ENCODE measurements around the gene OLIG1.

Gene OLIG1

GRCh38 chr21:33042812-33043211, 27.1 kb upstream of the OLIG1 start:
- Histone ChIP-seq H3K9ac (ENCODE audit: low read length in 2 of 2) (no peak overlapping the region), H3K27ac (ENCODE audit: low read length) (no peak overlapping the region), H3K4me1 (ENCODE audit: control insufficient read depth, insufficient read depth, low read length) (no peaks in the 10 kb centered on the region), H3K9me3 (ENCODE audit: control insufficient read depth in 2 of 2, low read length in 2 of 2) (no peaks in the 10 kb centered on the region), H3K27me3 (ENCODE audit: control insufficient read depth in 1 of 2, insufficient read depth in 2 of 2, low read length in 2 of 2) (peaks cover 14 to 22% of the 10 kb centered on the region in 2 donors), H3K4me3 (ENCODE audit: low read length in 2 of 2) (no peak overlapping the region), H3K36me3 (ENCODE audit: control insufficient read depth in 2 of 2, insufficient read depth in 2 of 2, low read length in 2 of 2) (no peaks in the 10 kb centered on the region)

DNA sequence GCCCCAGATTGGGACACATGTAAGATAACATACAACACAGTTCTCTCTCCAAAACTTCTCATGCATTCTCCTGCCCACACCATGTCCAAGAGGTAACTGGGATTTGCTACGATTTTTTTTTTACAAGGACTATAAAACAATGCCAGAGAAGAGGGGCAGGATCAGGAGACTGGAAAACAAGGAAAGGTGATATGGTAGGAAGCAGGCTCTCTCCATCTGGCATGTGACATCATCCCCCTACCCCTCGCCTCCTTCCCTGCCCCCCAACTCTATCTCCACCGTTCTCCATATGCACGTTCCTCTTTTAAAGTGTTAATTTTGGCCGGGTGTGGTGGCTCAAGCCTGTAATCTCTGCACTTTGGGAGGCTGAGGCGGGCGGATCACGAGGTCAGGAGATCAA, 23.5 kb upstream of the OLIG1 start:
- Histone ChIP-seq H3K36me3 (ENCODE audit: control insufficient read depth in 2 of 2, insufficient read depth in 2 of 2, low read length in 2 of 2) (no peaks in the 10 kb centered on the region), H3K27ac (ENCODE audit: low read length) (no peak overlapping the region), H3K4me1 (ENCODE audit: control insufficient read depth, insufficient read depth, low read length) (no peaks in the 10 kb centered on the region), H3K9me3 (ENCODE audit: control insufficient read depth in 2 of 2, low read length in 2 of 2) (no peaks in the 10 kb centered on the region), H3K4me3 (ENCODE audit: low read length in 2 of 2) (no peak overlapping the region), H3K27me3 (ENCODE audit: control insufficient read depth in 1 of 2, insufficient read depth in 2 of 2, low read length in 2 of 2) (peaks cover 8 to 21% of the 10 kb centered on the region in 2 donors), H3K9ac (ENCODE audit: low read length in 2 of 2) (no peak overlapping the region)

GRCh38 chr21:33047231-33047630, 22.7 kb upstream of the OLIG1 start:
- Histone ChIP-seq H3K9ac (ENCODE audit: low read length in 2 of 2) (no peak overlapping the region), H3K36me3 (ENCODE audit: control insufficient read depth in 2 of 2, insufficient read depth in 2 of 2, low read length in 2 of 2) (no peaks in the 10 kb centered on the region), H3K27ac (ENCODE audit: low read length) (no peak overlapping the region), H3K9me3 (ENCODE audit: control insufficient read depth in 2 of 2, low read length in 2 of 2) (no peaks in the 10 kb centered on the region), H3K4me3 (ENCODE audit: low read length in 2 of 2) (no peak overlapping the region), H3K4me1 (ENCODE audit: control insufficient read depth, insufficient read depth, low read length) (no peaks in the 10 kb centered on the region), H3K27me3 (ENCODE audit: control insufficient read depth in 1 of 2, insufficient read depth in 2 of 2, low read length in 2 of 2) (peaks cover 6 to 18% of the 10 kb centered on the region in 2 donors)

DNA sequence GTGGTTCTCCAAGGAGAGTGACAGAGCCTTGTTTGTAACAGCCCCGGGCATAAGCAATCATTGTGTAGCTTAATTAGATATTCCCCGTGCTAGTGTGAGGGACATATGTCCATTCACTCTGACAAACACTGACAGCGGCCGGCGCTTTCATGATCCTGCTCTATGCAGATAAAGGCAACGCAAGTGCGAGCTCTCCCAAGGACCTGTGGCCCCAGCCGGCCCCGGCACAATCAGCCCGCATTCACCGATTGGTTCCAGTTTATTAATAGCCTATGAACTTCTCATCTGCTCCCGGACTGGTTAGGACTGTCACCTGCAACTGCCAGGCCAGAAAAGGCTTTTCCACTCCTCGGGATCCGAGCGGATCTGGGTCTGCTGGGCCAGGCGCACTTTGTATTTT, 18.0 kb upstream of the OLIG1 start:
- no peak overlapping the region for H3K9ac ChIP-seq (ENCODE audit: low read length in 2 of 2)
- H3K4me3 ChIP-seq (ENCODE audit: low read length in 2 of 2): no peak overlapping the region
- no peaks in the 10 kb centered on the region for H3K9me3 ChIP-seq (ENCODE audit: control insufficient read depth in 2 of 2, low read length in 2 of 2)
- peaks cover 4 to 20% of the 10 kb centered on the region in 2 donors for H3K27me3 ChIP-seq (ENCODE audit: control insufficient read depth in 1 of 2, insufficient read depth in 2 of 2, low read length in 2 of 2)
- no peaks in the 10 kb centered on the region for H3K4me1 ChIP-seq (ENCODE audit: control insufficient read depth, insufficient read depth, low read length)
- no peak overlapping the region for H3K27ac ChIP-seq (ENCODE audit: low read length)
- no peaks in the 10 kb centered on the region for H3K36me3 ChIP-seq (ENCODE audit: control insufficient read depth in 2 of 2, insufficient read depth in 2 of 2, low read length in 2 of 2)

GRCh38 chr21:33053951-33054350, 16.0 kb upstream of the OLIG1 start:
- Histone ChIP-seq H3K4me1 (ENCODE audit: control insufficient read depth, insufficient read depth, low read length) (no peaks in the 10 kb centered on the region), H3K27me3 (ENCODE audit: control insufficient read depth in 1 of 2, insufficient read depth in 2 of 2, low read length in 2 of 2) (peaks cover 0 to 11% of the 10 kb centered on the region in 2 donors), H3K4me3 (ENCODE audit: low read length in 2 of 2) (no peak overlapping the region), H3K36me3 (ENCODE audit: control insufficient read depth in 2 of 2, insufficient read depth in 2 of 2, low read length in 2 of 2) (no peaks in the 10 kb centered on the region), H3K9ac (ENCODE audit: low read length in 2 of 2) (no peak overlapping the region), H3K9me3 (ENCODE audit: control insufficient read depth in 2 of 2, low read length in 2 of 2) (no peaks in the 10 kb centered on the region), H3K27ac (ENCODE audit: low read length) (no peak overlapping the region)

- H3K4me3 ChIP-seq (ENCODE audit: low read length in 2 of 2): no peak overlapping the region
- H3K27ac ChIP-seq (ENCODE audit: low read length): no peak overlapping the region
- H3K9ac ChIP-seq (ENCODE audit: low read length in 2 of 2): no peak overlapping the region
- no peaks in the 10 kb centered on the region for H3K9me3 ChIP-seq (ENCODE audit: control insufficient read depth in 2 of 2, low read length in 2 of 2)
- peaks cover 3 to 17% of the 10 kb centered on the region in 2 donors for H3K27me3 ChIP-seq (ENCODE audit: control insufficient read depth in 1 of 2, insufficient read depth in 2 of 2, low read length in 2 of 2)
- H3K4me1 ChIP-seq (ENCODE audit: control insufficient read depth, insufficient read depth, low read length): no peaks in the 10 kb centered on the region
- H3K36me3 ChIP-seq (ENCODE audit: control insufficient read depth in 2 of 2, insufficient read depth in 2 of 2, low read length in 2 of 2): no peaks in the 10 kb centered on the region
Measured at GRCh38 chr21:33055991-33056390, 13.9 kb upstream of the OLIG1 start.

DNA sequence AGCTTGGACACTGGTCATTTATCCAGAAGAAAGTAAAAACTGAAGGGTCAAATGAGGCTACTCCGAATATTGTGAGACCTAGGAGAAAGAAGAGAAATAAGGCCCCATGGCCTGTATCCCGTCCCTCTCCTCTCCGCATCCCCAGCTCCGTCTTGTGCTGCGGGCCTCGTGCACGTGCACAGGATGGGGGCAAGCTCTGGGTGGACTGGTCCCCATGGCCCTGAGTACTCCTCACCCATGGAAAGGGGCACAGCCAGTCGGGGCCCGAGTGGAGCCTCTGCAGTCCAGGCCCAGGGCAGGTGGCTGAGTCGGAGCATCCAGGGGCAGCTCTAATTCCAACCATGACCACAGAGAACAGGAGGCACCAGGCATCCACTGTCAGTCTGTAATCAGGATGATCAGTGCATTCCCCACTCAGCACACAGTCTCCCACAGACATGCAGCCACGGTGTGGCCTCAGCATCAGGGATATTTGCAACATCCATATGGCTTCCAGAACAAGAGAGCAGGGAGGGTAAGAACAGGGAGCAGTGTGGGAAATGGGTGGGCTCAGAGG, 12.5 kb upstream of the OLIG1 start:
- H3K4me3 ChIP-seq (ENCODE audit: low read length in 2 of 2): no peak overlapping the region
- no peaks in the 10 kb centered on the region for H3K36me3 ChIP-seq (ENCODE audit: control insufficient read depth in 2 of 2, insufficient read depth in 2 of 2, low read length in 2 of 2)
- H3K4me1 ChIP-seq (ENCODE audit: control insufficient read depth, insufficient read depth, low read length): no peaks in the 10 kb centered on the region
- H3K27ac ChIP-seq (ENCODE audit: low read length): no peak overlapping the region
- H3K9me3 ChIP-seq (ENCODE audit: control insufficient read depth in 2 of 2, low read length in 2 of 2): no peaks in the 10 kb centered on the region
- H3K9ac ChIP-seq (ENCODE audit: low read length in 2 of 2): no peak overlapping the region
- peaks cover 8 to 20% of the 10 kb centered on the region in 2 donors for H3K27me3 ChIP-seq (ENCODE audit: control insufficient read depth in 1 of 2, insufficient read depth in 2 of 2, low read length in 2 of 2)

GRCh38 chr21:33058527-33058926, 11.4 kb upstream of the OLIG1 start:
- H3K9ac ChIP-seq (ENCODE audit: low read length in 2 of 2): no peak overlapping the region

DNA sequence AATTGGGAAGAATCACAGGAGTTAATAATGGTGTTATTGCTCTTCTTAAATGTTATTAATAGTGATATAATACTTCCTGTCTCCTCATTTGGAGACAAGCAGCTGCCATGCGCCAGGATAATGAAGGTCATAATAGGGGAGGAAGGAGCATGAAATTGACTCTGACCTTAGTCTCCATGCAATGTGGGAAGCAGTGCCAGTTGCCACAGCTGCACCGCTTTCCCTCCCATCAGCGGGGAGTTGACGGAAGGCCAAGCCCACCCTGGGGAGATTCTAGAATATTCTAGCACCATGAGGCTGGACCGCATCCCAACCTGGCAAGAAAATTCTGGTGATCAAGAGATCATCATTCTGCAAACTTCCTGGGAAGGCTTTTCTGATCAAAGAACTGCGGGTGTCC, 11.0 kb upstream of the OLIG1 start:
- H3K4me3 ChIP-seq (ENCODE audit: low read length in 2 of 2): no peak overlapping the region
- H3K36me3 ChIP-seq (ENCODE audit: control insufficient read depth in 2 of 2, insufficient read depth in 2 of 2, low read length in 2 of 2): no peaks in the 10 kb centered on the region
- H3K27ac ChIP-seq (ENCODE audit: low read length): no peak overlapping the region
- no peaks in the 10 kb centered on the region for H3K4me1 ChIP-seq (ENCODE audit: control insufficient read depth, insufficient read depth, low read length)
- H3K27me3 ChIP-seq (ENCODE audit: control insufficient read depth in 1 of 2, insufficient read depth in 2 of 2, low read length in 2 of 2): peaks cover 11 to 21% of the 10 kb centered on the region in 2 donors
- H3K9me3 ChIP-seq (ENCODE audit: control insufficient read depth in 2 of 2, low read length in 2 of 2): no peaks in the 10 kb centered on the region
- no peak overlapping the region for H3K9ac ChIP-seq (ENCODE audit: low read length in 2 of 2)

More at GRCh38 chr21:33058527-33058926, 11.4 kb upstream of the OLIG1 start:
- no peaks in the 10 kb centered on the region for H3K36me3 ChIP-seq (ENCODE audit: control insufficient read depth in 2 of 2, insufficient read depth in 2 of 2, low read length in 2 of 2)
- H3K4me1 ChIP-seq (ENCODE audit: control insufficient read depth, insufficient read depth, low read length): no peaks in the 10 kb centered on the region
- no peak overlapping the region for H3K27ac ChIP-seq (ENCODE audit: low read length)
- no peaks in the 10 kb centered on the region for H3K9me3 ChIP-seq (ENCODE audit: control insufficient read depth in 2 of 2, low read length in 2 of 2)
- no peak overlapping the region for H3K4me3 ChIP-seq (ENCODE audit: low read length in 2 of 2)
- H3K27me3 ChIP-seq (ENCODE audit: control insufficient read depth in 1 of 2, insufficient read depth in 2 of 2, low read length in 2 of 2): peaks cover 8 to 20% of the 10 kb centered on the region in 2 donors

- H3K4me1 ChIP-seq (ENCODE audit: control insufficient read depth, insufficient read depth, low read length): no peaks in the 10 kb centered on the region
Measured at GRCh38 chr21:33059380-33059841, 10.5 kb upstream of the OLIG1 start.

DNA sequence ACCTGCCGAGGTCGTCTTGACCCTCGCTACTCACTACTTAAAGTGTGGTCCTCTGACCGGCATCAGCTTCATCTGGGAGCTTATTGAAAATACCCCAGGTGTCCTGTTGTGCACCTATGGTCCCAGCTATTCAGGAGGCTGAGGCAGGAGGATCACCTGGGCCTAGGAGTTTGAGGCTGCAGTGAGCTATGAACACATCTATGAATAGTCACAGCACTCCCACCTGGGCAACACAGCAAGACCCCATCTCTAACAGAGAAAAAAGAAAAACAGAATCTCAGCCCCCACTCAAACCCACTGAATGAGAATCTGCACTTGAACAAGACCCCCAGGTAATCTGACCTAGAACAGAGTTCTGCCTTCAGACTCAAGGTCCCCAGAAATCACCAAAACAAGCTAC, 8.7 kb upstream of the OLIG1 start:
- peaks cover 13 to 24% of the 10 kb centered on the region in 2 donors for H3K27me3 ChIP-seq (ENCODE audit: control insufficient read depth in 1 of 2, insufficient read depth in 2 of 2, low read length in 2 of 2)

More at GRCh38 chr21:33059380-33059841, 10.5 kb upstream of the OLIG1 start:
- Histone ChIP-seq H3K36me3 (ENCODE audit: control insufficient read depth in 2 of 2, insufficient read depth in 2 of 2, low read length in 2 of 2) (no peaks in the 10 kb centered on the region), H3K9me3 (ENCODE audit: control insufficient read depth in 2 of 2, low read length in 2 of 2) (no peaks in the 10 kb centered on the region), H3K9ac (ENCODE audit: low read length in 2 of 2) (no peak overlapping the region), H3K4me3 (ENCODE audit: low read length in 2 of 2) (no peak overlapping the region), H3K27ac (ENCODE audit: low read length) (no peak overlapping the region), H3K27me3 (ENCODE audit: control insufficient read depth in 1 of 2, insufficient read depth in 2 of 2, low read length in 2 of 2) (peaks cover 13 to 26% of the 10 kb centered on the region in 2 donors)

More for the DNA sequence above, 8.7 kb upstream of the OLIG1 start:
- Histone ChIP-seq H3K4me3 (ENCODE audit: low read length in 2 of 2) (no peak overlapping the region), H3K9me3 (ENCODE audit: control insufficient read depth in 2 of 2, low read length in 2 of 2) (no peaks in the 10 kb centered on the region), H3K4me1 (ENCODE audit: control insufficient read depth, insufficient read depth, low read length) (no peaks in the 10 kb centered on the region), H3K27ac (ENCODE audit: low read length) (no peak overlapping the region), H3K9ac (ENCODE audit: low read length in 2 of 2) (no peak overlapping the region), H3K36me3 (ENCODE audit: control insufficient read depth in 2 of 2, insufficient read depth in 2 of 2, low read length in 2 of 2) (no peaks in the 10 kb centered on the region)
